ENCODE measurements around the gene YTHDF1.

The YTHDF1 gene

DNA sequence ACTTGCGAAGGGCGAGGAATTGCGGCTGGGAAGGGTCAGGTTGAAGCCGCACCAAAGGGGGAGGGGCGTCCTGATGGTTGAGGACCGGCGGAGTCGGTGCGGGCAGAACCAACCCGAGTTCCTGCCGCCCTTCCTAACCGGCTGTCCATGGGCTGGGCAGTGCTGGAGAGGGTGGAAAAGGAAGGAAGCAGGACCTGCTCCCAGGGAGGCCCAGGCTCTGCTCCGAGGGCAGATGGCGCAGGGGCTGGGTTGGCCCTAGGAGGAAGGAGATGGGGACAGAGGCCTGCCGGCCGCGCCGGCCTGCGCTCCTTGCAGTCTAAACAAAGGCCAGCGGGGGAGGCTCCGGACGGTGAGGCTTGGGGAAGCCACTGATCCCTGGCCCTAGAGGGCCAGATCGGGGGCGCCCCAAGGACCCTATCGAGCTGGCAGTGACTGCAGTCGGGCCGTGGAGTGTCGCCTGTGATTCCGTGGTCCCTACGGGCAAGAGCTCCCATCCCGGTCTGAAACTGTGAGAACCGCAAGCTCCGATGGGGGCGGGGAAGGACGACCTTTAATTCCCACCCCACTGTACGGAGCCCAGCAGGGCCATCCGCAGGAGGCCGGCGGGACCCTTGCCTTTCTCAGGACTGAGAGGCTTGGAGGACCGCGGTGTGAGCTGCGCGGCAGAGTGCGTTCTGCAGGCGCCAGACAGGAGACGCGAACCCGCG, 39.4 kb downstream of the YTHDF1 start:
- peak in 2 of 10 donors; percentile 44 to 81 for DNase-seq

DNA sequence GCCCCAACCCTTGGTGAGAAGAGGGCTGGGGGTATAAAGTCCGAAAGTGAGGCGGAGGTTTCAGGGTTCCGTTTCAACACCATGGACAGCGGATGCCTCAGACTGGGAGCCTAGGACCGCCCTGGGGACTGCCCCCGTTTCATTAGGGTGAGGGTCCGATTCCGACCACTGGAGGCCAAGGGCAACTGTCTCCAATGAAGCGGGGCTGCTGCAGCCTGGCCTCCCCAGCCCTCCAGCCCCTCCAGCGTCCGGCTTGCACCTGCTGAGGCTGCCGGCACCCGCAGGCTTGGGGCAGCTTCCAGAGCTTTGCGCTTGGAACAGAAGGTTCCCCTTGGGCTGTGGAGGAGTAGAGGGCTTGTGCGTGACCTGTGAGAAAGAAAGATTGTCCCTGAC, 39.9 kb downstream of the YTHDF1 start:
- intact Hi-C loops (cut with DNase I): no loop called here
- DNase-seq: no peak

More for the DNA sequence above, 39.4 kb downstream of the YTHDF1 start:
- intact Hi-C loops (cut with DNase I): no loop called here

DNA sequence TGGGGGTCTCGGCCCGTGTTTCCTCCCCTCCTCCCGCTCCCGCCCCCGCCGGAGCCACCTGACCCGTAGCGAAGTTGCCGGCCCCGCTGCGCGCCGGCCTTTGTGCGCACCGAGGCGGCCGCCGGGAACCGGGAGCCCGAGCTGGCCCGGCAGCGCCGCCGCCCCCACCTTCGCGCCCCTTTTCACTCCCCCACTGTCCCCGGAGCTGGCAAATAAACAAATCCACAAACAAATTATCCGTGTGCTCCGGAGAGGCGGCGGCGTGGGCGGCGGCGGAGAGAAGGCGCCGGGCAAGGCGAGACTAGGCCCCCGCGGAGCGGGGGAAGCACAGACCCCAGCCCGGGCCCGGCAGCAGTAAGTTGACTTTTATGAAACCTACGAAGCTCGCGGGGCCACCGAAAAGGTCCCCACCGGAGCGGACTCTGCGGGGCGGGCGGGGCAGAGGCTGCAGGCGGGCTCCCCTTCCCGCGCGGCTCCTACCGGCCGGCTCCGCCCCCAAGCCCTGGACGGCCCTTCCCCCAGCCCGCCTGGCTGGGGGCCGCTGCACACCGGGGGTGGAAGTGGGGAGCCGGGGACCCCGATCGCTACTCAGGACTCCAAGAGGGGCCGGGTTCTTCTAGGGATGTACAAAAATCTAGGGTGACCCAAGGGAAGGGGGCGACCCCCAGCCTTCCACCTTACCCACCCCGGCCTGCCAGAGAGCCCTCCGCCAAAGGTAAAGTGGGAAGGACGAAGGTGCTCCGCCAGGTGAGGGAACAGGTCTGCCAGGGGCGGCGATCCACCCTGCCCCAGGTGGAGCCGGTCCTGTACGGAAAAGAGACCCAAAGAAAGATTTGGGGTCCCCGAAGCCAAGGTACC, 40.7 kb downstream of the YTHDF1 start:
- no peak for DNase-seq

GRCh38 chr20:63174309-63175037, 41.5 kb downstream of the YTHDF1 start:
- DNase-seq: no peak
- intact Hi-C loops (cut with DNase I): no loop called here

More for the DNA sequence above, 40.7 kb downstream of the YTHDF1 start:
- intact Hi-C loops (cut with DNase I): no loop called here

GRCh38 chr20:63173552-63174191, 42.3 kb downstream of the YTHDF1 start:
- intact Hi-C loops (cut with DNase I): no loop called here
- no peak for DNase-seq

DNA sequence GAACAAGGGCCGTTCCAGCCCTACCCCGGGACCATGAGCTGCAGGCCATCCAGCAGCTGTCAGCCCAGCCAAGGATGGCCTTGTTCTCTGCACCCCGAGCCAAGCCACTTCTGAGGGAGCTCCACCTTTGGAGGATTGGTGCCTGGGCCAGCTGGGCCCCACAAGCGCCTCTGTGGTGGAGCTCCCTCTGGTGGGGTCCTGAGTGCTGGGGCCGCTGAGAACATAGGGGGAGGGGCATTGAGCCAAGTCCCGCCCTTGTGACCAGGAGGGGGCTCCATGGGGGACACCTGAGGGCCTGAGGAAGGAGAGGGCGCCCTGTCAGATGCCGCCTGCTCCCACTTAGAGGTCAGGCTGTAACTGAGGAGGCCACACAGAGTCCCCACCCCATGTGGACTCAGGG, 43.2 kb downstream of the YTHDF1 start:
- intact Hi-C loops (cut with DNase I): no loop called here
- no peak for DNase-seq

DNA sequence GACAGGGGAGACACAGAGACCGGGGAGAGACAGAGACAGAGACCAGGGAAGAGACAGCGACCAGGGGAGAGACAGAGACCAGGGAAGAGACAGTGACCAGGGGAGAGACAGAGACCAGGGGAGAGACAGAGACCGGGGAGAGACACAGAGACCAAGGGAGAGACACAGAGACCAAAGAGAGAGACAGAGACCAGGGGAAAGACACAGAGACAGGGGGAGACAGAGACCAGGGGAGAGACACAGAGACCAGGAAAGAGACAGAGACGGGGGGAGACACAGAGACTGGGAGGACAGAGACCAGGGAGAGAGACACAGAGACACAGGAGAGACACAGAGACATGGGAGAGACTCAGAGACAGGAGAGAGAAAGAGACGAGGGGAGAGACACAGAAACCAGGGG, 43.9 kb downstream of the YTHDF1 start:
- no peak for DNase-seq
- intact Hi-C loops (cut with DNase I): no loop called here

GRCh38 chr20:63169681-63170080, 46.2 kb downstream of the YTHDF1 start:
- intact Hi-C loops (cut with DNase I): no loop called here
- peak in 3 of 10 donors; percentile 23 to 49 (median 43) for DNase-seq

- peak in 4 of 10 donors; percentile 3 to 78 (median 52) for DNase-seq
- intact Hi-C loops (cut with DNase I): no loop called here
Measured at GRCh38 chr20:63168861-63169260, 47.1 kb downstream of the YTHDF1 start.

DNA sequence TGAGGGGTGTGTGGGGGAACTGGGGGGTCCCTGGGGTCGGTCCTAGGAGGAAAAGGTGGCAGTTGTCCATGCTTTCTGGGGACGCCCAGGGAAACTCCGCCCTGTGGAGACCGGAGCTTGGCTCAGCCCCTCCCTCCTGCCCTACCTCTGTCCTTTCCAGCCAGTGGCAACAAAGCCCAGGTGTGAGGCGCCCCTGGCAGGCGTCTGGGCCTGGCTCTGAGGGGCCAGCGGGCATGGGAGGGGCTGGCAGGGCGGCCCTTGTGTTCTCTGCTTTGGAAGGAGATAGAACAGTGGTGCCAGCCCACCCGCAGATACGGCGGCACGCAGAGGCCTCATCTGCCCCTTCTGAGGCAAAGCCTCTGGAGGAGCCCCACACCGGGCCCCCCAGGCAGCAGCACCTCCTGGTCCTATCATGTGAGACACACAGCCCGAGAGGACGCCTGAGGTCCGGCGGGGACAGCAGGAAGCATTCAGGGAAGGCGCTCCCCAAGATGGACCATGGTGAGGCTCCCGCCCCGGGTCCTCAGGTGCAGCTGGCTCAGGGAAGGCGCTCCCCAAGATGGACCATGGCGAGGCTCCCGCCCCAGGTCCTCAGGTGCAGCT, 47.9 kb downstream of the YTHDF1 start:
- intact Hi-C loops (cut with DNase I): no loop called here

GRCh38 chr20:63167026-63167917, 48.7 kb downstream of the YTHDF1 start:
- intact Hi-C loops (cut with DNase I): no loop called here
- peak in 5 of 10 donors; percentile 6 to 71 (median 53) for DNase-seq

More for the DNA sequence above, 47.9 kb downstream of the YTHDF1 start:
- peak in 4 of 10 donors; percentile 6 to 72 (median 60) for DNase-seq

DNA sequence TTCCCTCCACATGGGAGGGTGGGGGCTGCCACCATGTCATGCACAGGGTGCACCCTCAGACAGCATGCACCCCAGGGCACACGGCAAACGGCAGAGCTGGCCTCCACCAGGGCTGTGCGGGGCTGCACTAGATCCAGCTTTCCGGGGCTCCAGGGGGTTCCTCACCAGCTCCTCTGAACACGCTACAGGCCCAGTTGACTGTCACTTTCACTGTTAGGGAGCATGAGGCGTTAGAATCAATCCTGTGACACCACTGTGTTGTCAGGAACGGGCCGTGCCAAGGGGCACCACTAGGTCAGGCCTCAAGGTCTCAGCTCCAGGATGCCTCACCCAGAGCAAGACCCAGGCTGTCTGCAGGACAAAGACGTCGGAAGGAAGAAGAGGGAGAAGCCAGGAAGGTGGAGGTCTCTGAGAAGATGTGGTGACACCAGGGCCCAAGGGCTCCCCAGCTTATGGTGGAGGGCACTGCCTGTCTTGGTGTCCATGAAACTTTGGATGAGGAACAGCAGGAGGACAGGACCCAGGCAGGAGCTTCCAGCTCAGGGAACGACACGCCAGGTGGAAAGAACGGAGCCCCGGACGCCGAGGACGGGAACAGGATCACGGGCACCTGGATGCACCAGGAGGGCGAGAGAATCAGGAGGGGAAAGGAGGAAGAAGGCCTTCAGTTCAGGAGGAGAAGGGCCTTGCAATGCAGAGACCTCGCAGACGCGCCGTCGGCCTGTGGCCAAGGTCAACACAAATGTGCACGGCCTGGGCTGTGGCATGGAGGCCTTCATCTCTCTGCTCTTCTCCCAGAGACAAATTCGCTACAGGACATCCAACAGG, 49.5 kb downstream of the YTHDF1 start:
- intact Hi-C loops (cut with DNase I): no loop called here
- DNase-seq: peak in 5 of 10 donors; percentile 4 to 71 (median 51)

DNA sequence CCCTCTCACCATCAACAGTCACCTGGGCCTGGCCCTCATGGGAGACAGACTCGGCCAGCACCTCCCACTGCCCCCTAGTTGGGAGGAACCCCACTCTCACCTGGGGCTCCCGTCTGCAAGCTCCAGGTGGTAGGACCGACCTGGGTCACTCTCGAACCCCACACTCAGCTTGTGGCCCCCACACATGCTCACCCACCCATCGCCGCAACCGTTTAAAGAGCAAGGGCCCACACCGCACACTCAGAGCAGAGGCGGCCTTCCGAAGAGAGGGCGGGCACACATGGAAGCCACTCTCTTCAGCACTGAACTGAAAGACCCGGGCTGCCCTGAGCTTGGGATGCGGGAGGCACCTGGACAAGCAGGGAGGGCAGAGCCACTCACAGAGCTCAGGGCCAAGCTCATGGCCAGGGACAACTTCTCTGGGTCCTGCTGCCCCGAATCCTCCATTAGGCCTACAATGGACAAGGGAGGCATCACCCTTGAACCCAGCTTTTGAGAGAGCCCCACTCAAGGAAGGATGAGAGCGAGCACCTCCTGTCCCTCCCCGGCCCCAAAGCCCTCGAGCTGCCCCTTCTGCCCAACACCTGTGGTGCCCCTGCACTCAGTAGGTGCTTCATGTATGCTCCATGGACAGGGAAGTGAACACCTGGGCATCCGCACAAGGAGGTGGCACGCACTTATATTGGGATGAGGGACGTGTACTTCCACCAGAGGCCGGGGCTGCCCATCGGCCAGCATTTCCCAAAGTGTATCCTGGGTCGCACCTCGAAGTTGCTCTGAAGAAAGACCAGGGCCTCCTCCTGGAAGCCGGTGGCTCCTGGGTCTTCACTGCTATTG, 50.4 kb downstream of the YTHDF1 start:
- intact Hi-C loops (cut with DNase I): no loop called here
- peak in 5 of 10 donors; percentile 3 to 81 (median 67) for DNase-seq

DNA sequence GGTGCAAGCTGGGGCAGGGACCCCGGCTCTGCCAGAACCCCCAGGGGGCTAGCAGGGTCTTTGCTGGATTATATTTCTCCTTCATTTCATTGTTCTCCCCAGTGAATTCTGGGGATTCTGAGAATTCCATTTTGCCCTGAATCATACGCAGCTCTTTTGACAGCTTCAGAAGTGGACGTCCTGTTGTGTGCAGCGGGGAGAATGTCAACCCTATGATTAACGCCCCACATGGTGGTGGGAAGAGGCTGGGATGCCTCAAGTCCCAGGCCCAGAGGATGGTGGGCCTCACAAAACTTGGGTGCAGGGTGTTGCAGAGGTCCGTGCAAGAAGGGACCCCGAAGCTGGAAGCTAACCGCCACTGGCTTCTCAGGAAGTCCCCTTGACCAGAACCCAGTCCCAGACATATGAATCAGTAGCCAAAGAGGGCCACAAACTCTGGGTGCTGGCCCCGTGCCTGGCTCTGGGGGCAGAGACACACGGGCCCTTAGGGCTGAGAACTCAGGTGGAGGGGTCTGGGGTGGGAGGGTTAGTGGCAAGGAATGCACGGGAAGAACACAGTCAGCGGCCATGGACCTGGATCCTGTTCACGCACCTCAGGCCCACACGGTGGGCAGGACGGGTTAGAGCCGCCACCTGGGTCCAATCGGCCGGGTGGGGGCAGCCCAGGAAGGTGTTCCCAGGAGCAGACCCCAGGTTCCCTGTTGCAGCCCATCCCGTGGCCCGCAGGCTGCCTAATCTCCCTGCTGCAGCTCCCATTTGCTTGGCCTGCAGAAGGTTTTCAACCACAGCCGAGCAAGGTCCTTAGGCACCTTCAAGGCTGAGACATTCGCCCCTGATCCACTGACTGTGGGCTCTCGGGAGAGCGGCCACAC, 51.2 kb downstream of the YTHDF1 start:
- DNase-seq: peak in 5 of 10 donors; percentile 2 to 63 (median 50)
- intact Hi-C loops (cut with DNase I): no loop called here

DNA sequence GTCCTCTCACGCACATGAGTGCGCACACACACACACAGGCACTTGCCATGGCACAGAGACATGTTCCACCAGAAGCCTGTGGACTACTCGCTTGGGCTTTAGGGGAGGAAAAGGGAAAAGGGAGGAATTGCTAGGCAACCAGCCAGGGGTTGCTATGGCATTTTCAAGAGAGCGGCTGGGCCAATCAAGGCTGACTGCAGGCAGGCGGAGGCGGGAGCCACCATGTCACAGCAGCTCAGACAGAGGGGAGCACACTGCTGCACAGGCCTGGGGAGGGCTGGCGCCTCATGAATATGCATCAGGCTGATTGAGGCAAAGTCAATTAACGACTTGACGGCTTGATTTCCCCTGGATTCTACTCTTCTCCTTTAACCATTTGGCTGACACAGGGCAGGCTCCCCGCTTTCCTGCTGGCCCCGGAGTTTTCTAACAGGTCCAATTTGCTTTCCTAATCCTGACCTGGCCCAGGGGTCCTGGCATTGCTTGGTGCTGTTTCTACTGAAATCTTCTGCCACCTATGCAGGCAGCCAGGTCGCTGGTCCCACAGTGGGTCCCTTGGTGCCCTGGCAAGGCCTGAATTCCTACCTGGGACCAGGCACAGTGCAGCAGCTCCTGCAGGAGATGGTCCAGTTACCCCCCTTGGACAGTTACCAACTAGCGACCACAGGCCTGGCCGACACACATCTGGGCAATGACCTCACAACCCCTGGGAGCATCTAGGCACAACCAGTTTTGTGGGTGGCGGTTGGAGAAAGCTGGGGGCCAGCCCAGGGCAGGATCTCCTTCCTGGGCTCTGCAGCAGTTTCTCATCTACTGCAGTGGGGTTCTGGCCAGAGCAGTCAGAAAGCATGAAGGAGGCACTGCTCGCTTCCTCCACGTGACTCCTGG, 52.1 kb downstream of the YTHDF1 start:
- DNase-seq: peak in 9 of 10 donors; percentile 32 to 96 (median 82)
- intact Hi-C loops (cut with DNase I): no loop called here

Measured in posterior cingulate gyrus (tissue), 11 donors.